NCI-H187 (cell line): Measurements from ENCODE around the gene FAP.

Experiments used
- DNase-seq, 2 experiments: peaks; one replicate each; lab custom pipeline; 2025; lab: John Stamatoyannopoulos, UW

Gene FAP

DNA sequence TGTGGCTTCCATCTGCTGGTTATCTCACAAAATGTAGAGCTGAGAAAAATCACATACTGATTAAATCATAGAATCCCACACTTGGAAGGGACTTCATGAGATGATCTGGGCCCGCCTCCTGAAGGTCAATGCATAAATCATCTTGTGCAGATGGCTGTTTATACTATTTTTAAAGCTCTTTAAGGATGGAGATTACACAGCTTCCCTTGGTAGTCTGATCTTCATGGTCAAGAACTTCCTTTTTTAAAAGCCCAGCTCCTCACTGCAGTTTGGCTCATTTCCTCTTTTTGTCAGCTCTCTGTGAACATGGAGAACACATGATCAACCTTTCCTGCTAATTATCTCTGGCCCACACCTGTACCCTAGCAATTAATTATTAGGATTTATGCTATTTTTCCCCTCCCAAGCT, 117.1 kb downstream of the FAP start:
- no peak for DNase-seq

DNA sequence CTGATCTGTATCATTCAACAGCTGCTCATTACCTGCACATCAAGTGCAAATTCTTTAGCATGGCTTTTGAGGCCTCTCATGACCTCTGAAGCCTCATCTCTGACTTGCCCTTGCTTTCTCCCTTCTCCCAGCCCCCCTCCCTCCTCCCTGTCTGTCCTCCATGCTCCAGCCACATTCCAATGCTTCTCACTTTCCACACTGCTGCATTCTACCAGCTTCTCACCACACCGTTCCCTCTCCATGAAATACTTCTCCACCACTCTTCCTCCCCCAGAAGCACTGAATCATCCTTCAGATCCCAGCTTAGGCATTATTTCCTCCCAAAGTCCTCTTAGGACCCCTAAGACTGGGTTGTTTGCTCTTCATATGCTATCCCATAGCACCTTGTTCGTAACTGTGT, 118.1 kb downstream of the FAP start:
- DNase-seq = no peak

DNA sequence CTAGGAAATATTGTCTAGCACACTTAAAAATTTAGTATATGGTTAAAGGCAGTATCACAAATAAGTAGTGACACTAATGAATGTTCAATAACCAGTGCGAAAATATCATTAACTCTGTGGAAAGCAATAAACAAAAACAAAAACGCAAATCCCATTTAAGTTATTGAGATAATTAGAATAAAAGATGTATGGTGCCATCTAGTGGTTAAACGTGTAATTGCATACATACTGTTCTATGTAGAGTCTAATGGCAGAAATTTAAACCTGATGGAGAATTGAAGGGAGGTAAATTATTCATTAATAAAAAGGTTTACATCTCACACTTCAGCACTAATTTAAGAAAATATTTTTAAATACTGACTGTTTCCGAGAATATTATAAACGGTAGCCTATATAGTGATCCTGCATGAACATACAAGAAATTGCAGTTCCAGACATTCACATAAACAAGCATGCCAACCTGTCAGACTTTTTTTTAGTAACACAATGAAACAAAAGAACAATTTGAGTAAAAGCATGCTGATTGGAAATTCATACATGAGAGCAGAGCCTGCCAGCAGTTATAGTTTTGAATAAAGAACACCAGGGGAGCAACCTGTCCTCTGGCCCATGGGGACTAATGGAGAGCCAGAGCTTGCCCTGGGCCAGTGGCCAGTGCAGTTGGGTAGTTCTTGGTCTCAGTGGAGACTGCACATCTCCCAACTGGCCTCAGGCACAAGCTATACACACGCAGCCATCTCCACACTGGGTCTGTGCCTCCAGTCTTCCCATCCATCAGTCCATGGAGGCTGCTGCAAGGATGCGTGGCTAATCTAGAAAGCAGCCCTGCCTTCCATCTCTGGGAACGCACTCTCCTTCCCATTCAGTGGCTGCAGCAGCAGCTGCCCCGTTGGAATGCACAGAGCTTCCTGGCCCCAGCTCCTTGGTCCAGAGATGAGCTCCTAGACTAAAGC, 119.2 kb downstream of the FAP start:
- DNase-seq = peak in 1 of 2 experiments; percentile 0
